OCI-LY1 (cell line): ENCODE measurements around the gene LRRC45.

Experiments used
- EZH2 ChIP-seq: fragments of 200-600 bp; sonication (generic), shearing (Covaris generic); IDR thresholded peaks from 2 replicates; pipeline ENCODE4 v1.8.0; 2017; ENCODE audit warnings: borderline replicate concordance, mixed run types, mild to moderate bottlenecking, antibody characterized with exemption, low read length, moderate library complexity, mixed read lengths
- TF ChIP-seq, protein P1 (sequence below): fragments of 200-600 bp; sonication (generic), shearing (Covaris generic); IDR thresholded peaks from 2 replicates; pipeline ENCODE4 v1.5.1; 2017; ENCODE audit warnings: mild to moderate bottlenecking, antibody characterized with exemption, low read length, moderate library complexity, mixed read lengths

DNA sequence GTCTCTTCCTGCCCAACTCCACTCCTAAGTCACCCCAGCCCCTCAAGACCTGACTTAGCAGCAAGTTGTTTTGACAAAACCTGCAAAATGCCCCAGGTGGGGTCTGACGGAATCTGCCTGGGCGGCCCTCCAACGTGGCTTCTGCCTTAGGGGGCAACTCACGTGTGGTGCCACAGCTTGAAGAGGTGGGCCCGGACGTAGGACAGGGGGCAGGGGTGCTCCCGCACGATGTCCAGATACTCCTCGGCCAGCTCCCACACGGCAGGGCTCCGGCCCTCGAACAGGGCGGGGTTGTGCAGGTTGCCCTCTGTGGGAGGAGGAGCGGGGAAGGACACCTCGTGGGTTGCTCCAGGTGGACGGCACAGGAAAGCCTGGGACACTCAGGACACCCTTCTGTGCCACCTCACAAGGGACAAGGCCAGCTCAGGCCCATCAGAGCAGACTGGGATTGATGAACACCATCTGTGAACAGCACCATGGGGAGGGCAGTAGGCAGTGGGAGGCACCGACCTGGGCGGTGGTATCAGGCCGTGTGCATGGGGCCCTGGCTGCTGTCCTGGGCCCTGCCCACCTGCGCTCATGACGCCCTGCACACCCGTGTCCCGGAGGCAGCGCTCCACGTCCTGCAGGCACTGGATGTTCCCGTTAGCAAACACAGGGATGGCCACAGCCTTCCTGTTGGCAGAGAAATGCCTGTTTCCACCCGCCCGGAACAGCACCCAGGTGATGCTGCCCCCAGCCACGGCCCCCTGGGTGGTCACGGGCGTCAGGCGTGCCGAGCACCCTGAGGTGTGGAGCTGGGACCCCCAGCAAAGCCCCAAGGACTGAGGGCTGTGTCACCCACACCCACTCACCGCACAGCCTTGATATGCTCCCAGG, 38.2 kb downstream of the LRRC45 start:
- TF ChIP-seq EZH2, result no peak
- TF ChIP-seq, protein P1, sequence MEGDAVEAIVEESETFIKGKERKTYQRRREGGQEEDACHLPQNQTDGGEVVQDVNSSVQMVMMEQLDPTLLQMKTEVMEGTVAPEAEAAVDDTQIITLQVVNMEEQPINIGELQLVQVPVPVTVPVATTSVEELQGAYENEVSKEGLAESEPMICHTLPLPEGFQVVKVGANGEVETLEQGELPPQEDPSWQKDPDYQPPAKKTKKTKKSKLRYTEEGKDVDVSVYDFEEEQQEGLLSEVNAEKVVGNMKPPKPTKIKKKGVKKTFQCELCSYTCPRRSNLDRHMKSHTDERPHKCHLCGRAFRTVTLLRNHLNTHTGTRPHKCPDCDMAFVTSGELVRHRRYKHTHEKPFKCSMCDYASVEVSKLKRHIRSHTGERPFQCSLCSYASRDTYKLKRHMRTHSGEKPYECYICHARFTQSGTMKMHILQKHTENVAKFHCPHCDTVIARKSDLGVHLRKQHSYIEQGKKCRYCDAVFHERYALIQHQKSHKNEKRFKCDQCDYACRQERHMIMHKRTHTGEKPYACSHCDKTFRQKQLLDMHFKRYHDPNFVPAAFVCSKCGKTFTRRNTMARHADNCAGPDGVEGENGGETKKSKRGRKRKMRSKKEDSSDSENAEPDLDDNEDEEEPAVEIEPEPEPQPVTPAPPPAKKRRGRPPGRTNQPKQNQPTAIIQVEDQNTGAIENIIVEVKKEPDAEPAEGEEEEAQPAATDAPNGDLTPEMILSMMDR, result no peak
